ENCODE data around the gene SAMD5.

The SAMD5 gene

GRCh38 chr6:147617366-147617765 is 108.9 kb downstream of the SAMD5 start:
- DNase-seq (ENCODE audit: extremely low read depth in 1 of 2, low read depth in 1 of 2), result no peak

GRCh38 chr6:147618457-147618856 is 110.0 kb downstream of the SAMD5 start:
- DNase-seq (ENCODE audit: extremely low read depth in 1 of 2, low read depth in 1 of 2), result no peak

- DNase-seq (ENCODE audit: extremely low read depth in 1 of 2, low read depth in 1 of 2), result no peak
These were observed 110.4 kb downstream of the SAMD5 start for GRCh38 chr6:147618927-147619326.

All from activated CD8-positive, alpha-beta memory T cell treated with anti-CD3 and anti-CD28 coated beads for 1 hour (primary cell).